ENCODE results near the gene CD48. TPM values are rescaled to one million over a fixed set of nuclear protein-coding genes. Genes with fewer than 3 reads are reported as not detected.

CD48 gene
- total RNA-seq, 1 donor from 2014 or later = 26.3 TPM

- H3K4me3 ChIP-seq = peak overlapping the region; percentile 48
- ATAC-seq = no peak
- intact Hi-C loops (cut with DNase I) = no loop called here
- H3K4me1 ChIP-seq = peaks cover 29% of the 10 kb centered on the region
- H3K27ac ChIP-seq = peak overlapping the region; percentile 44
- H3K36me3 ChIP-seq = no peaks in the 10 kb centered on the region
- TF ChIP-seq CTCF (IDR thresholded peaks at IDR 0.05) = no peak
- H3K9me3 ChIP-seq = no peaks in the 10 kb centered on the region
- no peak for DNase-seq
- H3K27me3 ChIP-seq (ENCODE audit: low read depth) = peaks cover 3% of the 10 kb centered on the region
These were observed 383 bp downstream of the CD48 start for GRCh38 chr1:160711276-160711601.

DNA sequence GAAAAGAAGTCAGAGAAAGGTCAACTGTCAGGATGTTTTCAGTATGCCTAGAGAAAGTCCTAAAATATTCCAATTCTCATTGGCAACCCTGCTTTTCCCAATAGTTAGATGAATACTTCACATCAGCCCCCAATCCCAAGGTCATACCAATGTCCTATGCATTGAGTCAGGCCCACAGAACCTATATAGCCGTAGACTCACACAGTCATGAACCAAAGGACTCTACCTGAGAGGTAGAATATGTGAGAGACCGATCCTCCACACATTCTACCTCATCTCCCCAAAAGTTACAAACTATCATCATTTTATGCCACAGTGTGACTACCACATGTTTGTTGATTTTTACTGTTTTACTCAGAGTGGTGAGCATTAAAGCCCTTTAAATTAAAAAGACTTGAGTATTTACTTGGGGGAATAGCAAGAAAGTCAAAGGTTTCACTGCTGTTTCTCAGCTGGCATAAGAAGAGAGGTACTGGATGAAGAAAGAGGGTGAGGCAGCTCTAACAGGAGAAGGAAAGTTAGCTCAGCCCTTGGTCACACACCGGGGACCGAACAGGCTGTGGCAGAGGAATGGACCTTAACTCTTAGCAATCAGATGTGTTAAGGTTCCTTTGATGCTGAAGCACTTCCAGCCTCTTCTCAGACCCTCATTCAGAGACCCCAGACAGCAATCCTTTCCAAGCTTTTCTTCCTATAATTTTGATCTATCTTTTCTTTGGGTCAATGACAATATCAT, 937 bp downstream of the CD48 start:
- H3K27ac ChIP-seq = peak overlapping the region; percentile 41
- no peaks in the 10 kb centered on the region for H3K36me3 ChIP-seq
- no peak for TF ChIP-seq CTCF (IDR thresholded peaks at IDR 0.05)
- DNase-seq (no peak), ATAC-seq (no peak)
- peak overlapping the region; percentile 48 for H3K4me3 ChIP-seq
- peaks cover 3% of the 10 kb centered on the region for H3K27me3 ChIP-seq (ENCODE audit: low read depth)
- intact Hi-C loops (cut with DNase I) = no loop called here
- peaks cover 35% of the 10 kb centered on the region for H3K4me1 ChIP-seq
- H3K9me3 ChIP-seq = no peaks in the 10 kb centered on the region

GRCh38 chr1:160709715-160710114, 1.9 kb downstream of the CD48 start:
- intact Hi-C loops (cut with DNase I) = no loop called here
- H3K9me3 ChIP-seq = no peaks in the 10 kb centered on the region
- DNase-seq = no peak
- no peak overlapping the region for H3K27ac ChIP-seq
- peaks cover 43% of the 10 kb centered on the region for H3K4me1 ChIP-seq
- H3K36me3 ChIP-seq = no peaks in the 10 kb centered on the region
- H3K4me3 ChIP-seq = peak overlapping the region; percentile 48
- TF ChIP-seq CTCF (IDR thresholded peaks at IDR 0.05) = no peak
- ATAC-seq = no peak
- peaks cover 3% of the 10 kb centered on the region for H3K27me3 ChIP-seq (ENCODE audit: low read depth)

- Histone ChIP-seq H3K9me3 (no peaks in the 10 kb centered on the region), H3K27me3 (ENCODE audit: low read depth) (peaks cover 3% of the 10 kb centered on the region), H3K36me3 (no peaks in the 10 kb centered on the region), H3K4me3 (peak overlapping the region; percentile 48), H3K27ac (peak overlapping the region; percentile 44), H3K4me1 (peaks cover 45% of the 10 kb centered on the region)
- ATAC-seq = no peak
- TF ChIP-seq CTCF (IDR thresholded peaks at IDR 0.05) = no peak
- intact Hi-C loops (cut with DNase I) = no loop called here
- no peak for DNase-seq
These were observed 2.8 kb downstream of the CD48 start for GRCh38 chr1:160708801-160709200.

DNA sequence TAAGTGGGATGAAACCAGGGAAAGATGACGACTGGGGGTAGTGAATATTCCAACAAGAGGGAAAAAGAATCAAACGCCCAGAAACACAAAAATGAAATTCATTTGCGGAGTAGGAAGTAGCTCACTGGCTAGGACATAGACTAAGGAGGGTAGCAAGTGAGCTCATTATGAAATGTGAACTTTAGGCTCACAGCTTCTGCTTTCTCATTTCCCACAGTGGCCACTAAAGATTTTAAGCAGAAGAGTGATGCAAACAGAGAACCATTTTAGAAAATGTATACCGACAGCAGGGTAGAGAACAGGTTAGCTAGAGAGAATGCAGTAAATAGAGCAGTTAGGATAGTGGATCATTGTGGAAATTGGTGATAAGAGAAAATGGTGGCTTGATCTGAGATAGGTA, 3.5 kb downstream of the CD48 start:
- Histone ChIP-seq H3K36me3 (no peaks in the 10 kb centered on the region), H3K9me3 (no peaks in the 10 kb centered on the region), H3K4me1 (peaks cover 45% of the 10 kb centered on the region), H3K27ac (peak overlapping the region; percentile 44), H3K4me3 (peak overlapping the region; percentile 48), H3K27me3 (ENCODE audit: low read depth) (peaks cover 1% of the 10 kb centered on the region)
- no peak for DNase-seq
- intact Hi-C loops (cut with DNase I) = no loop called here
- no peak for TF ChIP-seq CTCF (IDR thresholded peaks at IDR 0.05)
- ATAC-seq = peak; percentile 58 to 64
